OCI-LY1 (cell line): ENCODE measurements around the gene BBS1.

ENCODE experiments used
- H2AFZ ChIP-seq: fragments of 200-600 bp; sonication (generic), shearing (Covaris generic); 2 replicates; pipeline ENCODE4 v1.6.0; 2014; ENCODE audit warnings: antibody characterized with exemption, mild to moderate bottlenecking, low read length
- H3F3A ChIP-seq: fragments of 200-600 bp; sonication (generic), shearing (Covaris generic); 2 replicates; pipeline ENCODE4 v1.6.0; 2014; ENCODE audit warnings: mild to moderate bottlenecking, antibody characterized with exemption, low read length, moderate library complexity; ENCODE audit not compliant: insufficient read depth
- H3K27ac ChIP-seq: fragments of 200-600 bp; sonication (generic); 2 replicates; pipeline ENCODE4 v1.5.1; 2014; ENCODE audit warnings: low read length, mixed run types, mild to moderate bottlenecking, low read depth; ENCODE audit not compliant: poor library complexity, severe bottlenecking
- H3K27me3 ChIP-seq: fragments of 200-600 bp; sonication (generic); 2 replicates; pipeline ENCODE4 v1.6.0; 2014; ENCODE audit warnings: antibody characterized with exemption, mild to moderate bottlenecking, low read length, moderate library complexity; ENCODE audit not compliant: insufficient read depth
- H3K36me3 ChIP-seq: fragments of 200-600 bp; sonication (generic); 2 replicates; pipeline ENCODE4 v1.6.1; 2014; ENCODE audit warnings: mild to moderate bottlenecking, antibody characterized with exemption, low read length, moderate library complexity, mixed read lengths; ENCODE audit not compliant: insufficient read depth
- H3K4me1 ChIP-seq: fragments of 200-600 bp; sonication (generic); 2 replicates; pipeline ENCODE4 v1.5.1; 2014; ENCODE audit warnings: mild to moderate bottlenecking, low read length, moderate library complexity; ENCODE audit not compliant: insufficient read depth, severe bottlenecking
- H3K4me2 ChIP-seq: fragments of 200-600 bp; sonication (generic), shearing (Covaris generic); 2 replicates; pipeline ENCODE4 v1.6.1; 2014; ENCODE audit warnings: low read length
- H3K4me3 ChIP-seq: fragments of 200-600 bp; sonication (generic); 2 replicates; pipeline ENCODE4 v1.5.1; 2014; ENCODE audit warnings: low read length, low read depth, mild to moderate bottlenecking, mixed read lengths; ENCODE audit not compliant: poor library complexity, severe bottlenecking
- H3K79me2 ChIP-seq: fragments of 200-600 bp; shearing (Covaris generic); 2 replicates; pipeline ENCODE4 v1.6.1; 2016; ENCODE audit warnings: mixed run types, low read length, mixed read lengths; ENCODE audit not compliant: insufficient read depth
- H3K9ac ChIP-seq: fragments of 200-600 bp; sonication (generic), shearing (Covaris generic); 2 replicates; pipeline ENCODE4 v1.6.1; 2014; ENCODE audit warnings: mild to moderate bottlenecking, low read length, mixed read lengths
- H3K9me2 ChIP-seq: fragments of 200-600 bp; sonication (generic), shearing (Covaris generic); 2 replicates; pipeline ENCODE4 v1.6.1; 2014; ENCODE audit warnings: low read depth, mild to moderate bottlenecking, low read length, mixed read lengths
- H3K9me3 ChIP-seq: fragments of 200-600 bp; shearing (Covaris generic); 2 replicates; pipeline ENCODE4 v1.6.1; 2014; ENCODE audit warnings: low read length, mixed read lengths
- H4K20me1 ChIP-seq: fragments of 200-600 bp; sonication (generic), shearing (Covaris generic); 2 replicates; pipeline ENCODE4 v1.6.0; 2016; ENCODE audit warnings: mild to moderate bottlenecking, low read length; ENCODE audit not compliant: insufficient read depth
- EZH2 ChIP-seq: fragments of 200-600 bp; sonication (generic), shearing (Covaris generic); IDR thresholded peaks from 2 replicates; pipeline ENCODE4 v1.8.0; 2017; ENCODE audit warnings: borderline replicate concordance, mixed run types, mild to moderate bottlenecking, antibody characterized with exemption, low read length, moderate library complexity, mixed read lengths
- TF ChIP-seq, protein P1 (sequence below): fragments of 200-600 bp; sonication (generic), shearing (Covaris generic); IDR thresholded peaks from 2 replicates; pipeline ENCODE4 v1.5.1; 2017; ENCODE audit warnings: mild to moderate bottlenecking, antibody characterized with exemption, low read length, moderate library complexity, mixed read lengths

Gene BBS1

DNA sequence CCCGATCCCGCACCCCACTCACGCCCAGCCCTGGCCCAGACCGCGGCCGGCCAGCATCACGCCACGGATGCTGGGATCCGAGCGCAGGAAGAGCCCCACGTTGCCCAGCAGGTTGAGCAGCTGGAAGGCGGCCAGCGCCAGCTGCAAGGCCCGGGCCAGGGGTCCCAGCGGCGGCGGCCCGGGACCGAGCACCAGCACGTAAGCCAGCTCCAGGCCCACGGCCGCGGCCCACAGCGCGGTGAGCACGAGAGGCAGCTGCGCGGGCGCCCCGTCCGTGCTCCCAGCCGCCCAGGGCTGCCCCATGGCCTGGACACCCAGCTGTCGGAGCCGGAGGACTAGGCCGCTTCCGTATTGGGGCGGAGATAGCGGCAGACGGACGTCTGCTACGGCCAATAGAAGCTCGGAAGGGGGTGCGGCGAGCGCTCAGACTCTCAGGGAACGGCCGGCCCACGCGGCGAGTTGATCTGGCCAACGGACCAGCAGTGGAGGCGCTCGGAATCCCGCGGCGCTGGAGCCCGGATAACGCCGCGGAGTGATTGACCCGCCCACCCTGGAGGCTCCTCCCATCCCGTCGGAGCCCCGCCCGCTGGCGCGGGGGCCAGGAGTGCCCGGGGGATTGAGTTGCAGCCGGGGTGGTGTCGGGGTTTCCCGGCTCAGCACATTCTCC lies 35.4 kb downstream of the BBS1 start, which contains the start of gene ZDHHC24:
ZDHHC24 (minus strand) TSS at position 348 of the 667 bp plus-strand sequence; CDS start at position 303, 45 bp downstream.
- no peaks in the 10 kb centered on the region for H3F3A ChIP-seq
- no peaks in the 10 kb centered on the region for H3K9me2 ChIP-seq
- no peaks in the 10 kb centered on the region for H4K20me1 ChIP-seq
- peak within 1 kb of the TSS; percentile 75 for H3K27ac ChIP-seq
- H3K4me2 ChIP-seq = peak within 1 kb of the TSS; percentile 91
- no peaks in the 10 kb centered on the region for H3K9me3 ChIP-seq
- 0 out of 2 replicates have a peak, but pooled peaks cover 3% of the 10 kb centered on the region for H3K27me3 ChIP-seq
- peak within 1 kb of the TSS; percentile 79 for H3K9ac ChIP-seq
- TF ChIP-seq EZH2 = no peak
- TF ChIP-seq, protein P1, sequence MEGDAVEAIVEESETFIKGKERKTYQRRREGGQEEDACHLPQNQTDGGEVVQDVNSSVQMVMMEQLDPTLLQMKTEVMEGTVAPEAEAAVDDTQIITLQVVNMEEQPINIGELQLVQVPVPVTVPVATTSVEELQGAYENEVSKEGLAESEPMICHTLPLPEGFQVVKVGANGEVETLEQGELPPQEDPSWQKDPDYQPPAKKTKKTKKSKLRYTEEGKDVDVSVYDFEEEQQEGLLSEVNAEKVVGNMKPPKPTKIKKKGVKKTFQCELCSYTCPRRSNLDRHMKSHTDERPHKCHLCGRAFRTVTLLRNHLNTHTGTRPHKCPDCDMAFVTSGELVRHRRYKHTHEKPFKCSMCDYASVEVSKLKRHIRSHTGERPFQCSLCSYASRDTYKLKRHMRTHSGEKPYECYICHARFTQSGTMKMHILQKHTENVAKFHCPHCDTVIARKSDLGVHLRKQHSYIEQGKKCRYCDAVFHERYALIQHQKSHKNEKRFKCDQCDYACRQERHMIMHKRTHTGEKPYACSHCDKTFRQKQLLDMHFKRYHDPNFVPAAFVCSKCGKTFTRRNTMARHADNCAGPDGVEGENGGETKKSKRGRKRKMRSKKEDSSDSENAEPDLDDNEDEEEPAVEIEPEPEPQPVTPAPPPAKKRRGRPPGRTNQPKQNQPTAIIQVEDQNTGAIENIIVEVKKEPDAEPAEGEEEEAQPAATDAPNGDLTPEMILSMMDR = no peak
- H2AFZ ChIP-seq = peak within 1 kb of the TSS; percentile 82
- peak within 1 kb of the TSS; percentile 89 for H3K4me3 ChIP-seq
- H3K4me1 ChIP-seq = peaks cover 33% of the 10 kb centered on the region
- peaks cover 4% of the 10 kb centered on the region; the same call in 1 of the 2 replicates for H3K36me3 ChIP-seq
- no peaks in the 10 kb centered on the region for H3K79me2 ChIP-seq

DNA sequence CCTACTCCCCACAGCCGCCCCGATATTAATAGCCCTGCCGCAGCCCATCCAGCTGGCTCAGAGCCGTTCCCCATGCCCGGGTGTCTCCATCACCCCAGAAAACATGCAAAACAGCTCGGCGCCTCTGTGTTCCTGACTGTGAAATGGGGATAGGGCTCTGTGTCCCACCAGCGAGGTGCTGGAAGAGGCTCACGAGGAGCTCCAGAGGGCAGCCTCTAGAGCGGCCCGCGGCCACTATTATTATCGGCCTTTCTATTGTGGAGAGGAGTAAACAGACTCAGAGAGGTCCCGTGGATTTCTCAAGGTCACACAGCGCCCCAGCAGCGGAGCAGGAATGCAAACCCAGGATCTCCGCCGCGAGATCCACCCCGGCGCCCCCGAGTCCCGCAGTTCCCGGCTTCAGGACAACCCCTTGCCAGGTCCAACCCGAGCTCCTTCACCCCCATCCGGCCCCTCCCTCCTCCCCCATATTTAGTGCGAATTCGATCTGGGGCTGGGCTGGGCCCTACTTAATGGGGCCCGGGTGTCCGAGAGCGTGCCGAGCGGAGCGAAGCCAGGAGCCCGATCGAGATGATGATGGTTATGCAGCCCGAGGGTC lies 36.0 kb downstream of the BBS1 start, which contains the start of gene ACTN3:
ACTN3 (plus strand) TSS at position 536 of the 598 bp plus-strand sequence; CDS start at position 571, 35 bp downstream.
- Histone ChIP-seq H3K4me2 (peak within 1 kb of the TSS; percentile 91), H4K20me1 (no peaks in the 10 kb centered on the region), H2AFZ (peak within 1 kb of the TSS; percentile 82), H3K27me3 (0 out of 2 replicates have a peak, but pooled peaks cover 3% of the 10 kb centered on the region), H3K9ac (peak within 1 kb of the TSS; percentile 79), H3K4me3 (peak within 1 kb of the TSS; percentile 89), H3K27ac (no peak within 1 kb of the TSS), H3K9me3 (no peaks in the 10 kb centered on the region), H3K36me3 (peaks cover 2% of the 10 kb centered on the region; the same call in 1 of the 2 replicates), H3K79me2 (no peaks in the 10 kb centered on the region), H3K4me1 (peaks cover 33% of the 10 kb centered on the region), H3K9me2 (no peaks in the 10 kb centered on the region), H3F3A (no peaks in the 10 kb centered on the region)
- TF ChIP-seq EZH2 = no peak
- TF ChIP-seq, protein P1 = no peak

GRCh38 chr11:66546966-66547661 lies 36.7 kb downstream of the BBS1 start:
- H3K27me3 ChIP-seq = 0 out of 2 replicates have a peak, but pooled peaks cover 3% of the 10 kb centered on the region
- peaks cover 33% of the 10 kb centered on the region for H3K4me1 ChIP-seq
- no peak overlapping the region for H3K27ac ChIP-seq
- H3K4me2 ChIP-seq = peak overlapping the region; percentile 91
- H3F3A ChIP-seq = no peaks in the 10 kb centered on the region
- no peaks in the 10 kb centered on the region; the same call in 1 of the 2 replicates for H3K36me3 ChIP-seq
- H3K4me3 ChIP-seq = peak overlapping the region; percentile 89
- peak overlapping the region; percentile 79; the same call in 1 of the 2 replicates for H3K9ac ChIP-seq
- H4K20me1 ChIP-seq = no peaks in the 10 kb centered on the region
- H3K9me2 ChIP-seq = no peaks in the 10 kb centered on the region
- TF ChIP-seq, protein P1 = no peak
- no peak for TF ChIP-seq EZH2
- no peaks in the 10 kb centered on the region for H3K9me3 ChIP-seq
- H2AFZ ChIP-seq = no peak overlapping the region
- H3K79me2 ChIP-seq = no peaks in the 10 kb centered on the region
